B cell (primary cell): Measurements from ENCODE around the gene ARHGAP40. TPM values are rescaled to one million over a fixed set of nuclear protein-coding genes. Genes with fewer than 3 reads are reported as not detected.

Experiments used
- ATAC-seq: fragments of 200-7000 bp; cut with Tn5 transposase; one replicate; pipeline ENCODE4 v1.10.0; 2021; ENCODE audit warnings: low read depth, mild to moderate bottlenecking, moderate number of reproducible peaks, moderate library complexity
- CTCF ChIA-PET: fragments of 350-600 bp; sonication (Branson Sonifier 250); formaldehyde crosslinking; loops from one replicate; lab custom pipeline; 2021; ENCODE audit warnings: antibody characterized with exemption, inconsistent platforms; lab: Charles Lee
- POLR2A ChIA-PET: fragments of 350-600 bp; sonication (Branson Sonifier 250); formaldehyde crosslinking; loops from one replicate; lab custom pipeline; 2021; ENCODE audit warnings: antibody characterized with exemption; lab: Charles Lee
- DNase-seq: peaks from one replicate; pipeline ENCODE4 v3.0.0; 2013
- H2AFZ ChIP-seq: 2 replicates; pipeline ENCODE4 v1.6.1; 2012; ENCODE audit warnings: mild to moderate bottlenecking, low read depth, low read length; ENCODE audit not compliant: insufficient read depth, poor library complexity, severe bottlenecking
- H3K27ac ChIP-seq, 2 donors: 1 replicate in 1 of 2; 2 replicates in 1 of 2; pipeline ENCODE4 v1.5.1; 2012 to 2013; ENCODE audit warnings: low read length in 2 of 2, mild to moderate bottlenecking in 2 of 2, moderate library complexity in 1 of 2
- H3K27me3 ChIP-seq, 4 experiments: fragments of 200-600 bp in 1 of 4; sonication (generic) in 1 of 4; replicated peaks in 1 of 4; 1 replicate in 2 of 4; 2 replicates in 2 of 4; pipeline versions ENCODE4 v1.6.1 to v1.7.0; 2013 to 2016; ENCODE audit warnings: low read length in 3 of 4, mild to moderate bottlenecking in 2 of 4, mixed read lengths in 1 of 4, moderate library complexity in 1 of 4; ENCODE audit not compliant: insufficient read depth in 4 of 4, control insufficient read depth in 3 of 4; ENCODE audit errors: control extremely low read depth in 1 of 4
- H3K36me3 ChIP-seq, 2 experiments: replicated peaks in 1 of 2; 1 replicate in 1 of 2; 2 replicates in 1 of 2; pipeline versions ENCODE4 v1.6.1 to v1.7.1; 2013; ENCODE audit warnings: low read length in 1 of 2; ENCODE audit not compliant: insufficient read depth in 2 of 2, control insufficient read depth in 1 of 2; ENCODE audit errors: control extremely low read depth in 1 of 2, extremely low read depth in 1 of 2
- H3K4me1 ChIP-seq, 2 donors: fragments of 200-600 bp in 1 of 2; sonication (generic) in 1 of 2; 1 replicate in 1 of 2; 2 replicates in 1 of 2; pipeline versions ENCODE4 v1.5.1 to v1.6.1; 2013 to 2017; ENCODE audit warnings: low read length in 2 of 2; ENCODE audit not compliant: control insufficient read depth in 2 of 2, insufficient read depth in 2 of 2
- H3K4me2 ChIP-seq: replicated peaks from 2 replicates; pipeline ENCODE3; 2012; ENCODE audit warnings: mild to moderate bottlenecking, low read depth, low read length; ENCODE audit not compliant: poor library complexity, severe bottlenecking
- H3K4me3 ChIP-seq, 5 experiments: fragments of 200-600 bp in 1 of 5; sonication (generic) in 1 of 5; 1 replicate in 3 of 5; 2 replicates in 2 of 5; pipeline versions ENCODE4 v1.5.1 to v1.7.0; 2011 to 2016; ENCODE audit warnings: low read length in 4 of 5, mild to moderate bottlenecking in 4 of 5, low read depth in 2 of 5, control low read depth in 1 of 5, moderate library complexity in 1 of 5; ENCODE audit not compliant: insufficient read depth in 1 of 5; ENCODE audit errors: control extremely low read depth in 1 of 5, extremely low read depth in 1 of 5
- H3K79me2 ChIP-seq: fragments of 200-600 bp; sonication (generic); one replicate; pipeline ENCODE4 v1.6.0; 2016; ENCODE audit warnings: low read length; ENCODE audit not compliant: control insufficient read depth, insufficient read depth
- H3K9ac ChIP-seq: fragments of 200-600 bp; sonication (generic); 2 replicates; pipeline ENCODE4 v1.6.1; 2017; ENCODE audit warnings: mild to moderate bottlenecking, low read length, moderate library complexity
- H3K9me3 ChIP-seq, 3 donors: one replicate each; pipeline versions ENCODE4 v1.6.1 to v1.7.1; 2013; ENCODE audit warnings: low read length in 2 of 3; ENCODE audit not compliant: control insufficient read depth in 2 of 3, insufficient read depth in 1 of 3; ENCODE audit errors: control extremely low read depth in 1 of 3
- H4K20me1 ChIP-seq: 2 replicates; pipeline ENCODE4 v1.6.0; 2012; ENCODE audit warnings: mild to moderate bottlenecking, low read length; ENCODE audit not compliant: insufficient read depth, control insufficient read depth, poor library complexity, severe bottlenecking
- H3K27ac Mint-ChIP-seq: one replicate; pipeline ENCODE4 v1.8.0; 2021; ENCODE audit warnings: mixed read lengths
- H3K27me3 Mint-ChIP-seq: one replicate; pipeline ENCODE4 v1.8.0; 2021; ENCODE audit warnings: mixed read lengths
- H3K4me1 Mint-ChIP-seq: one replicate; pipeline ENCODE4 v1.8.0; 2021; ENCODE audit warnings: mixed read lengths
- H3K4me3 Mint-ChIP-seq: one replicate; pipeline ENCODE4 v1.8.0; 2021; ENCODE audit warnings: mixed read lengths
- H3K9me3 Mint-ChIP-seq: one replicate; pipeline ENCODE4 v1.8.0; 2022; ENCODE audit warnings: mixed read lengths; ENCODE audit not compliant: insufficient read depth
- EZH2 ChIP-seq: IDR thresholded peaks from 2 replicates; pipeline ENCODE4 v1.6.1; 2012; ENCODE audit warnings: borderline replicate concordance, low read depth, mild to moderate bottlenecking, moderate library complexity, low read length; ENCODE audit not compliant: insufficient read depth, poor library complexity, severe bottlenecking
- WGBS: methylation state at CpG from one replicate; pipeline ENCODE4 v1.1.5; 2013; ENCODE audit warnings: missing lambda C conversion rate; ENCODE audit not compliant: insufficient coverage; 5-methylcytosine and 5-hydroxymethylcytosine counted together
- intact Hi-C: fragments of 100-400 bp; cut with micrococcal nuclease; formaldehyde crosslinking; loops from one replicate; pipeline ENCODE4 v1.10.0; 2022
- polyA plus RNA-seq: library from polyadenylated mRNA; depleted of rRNA; stranded (reverse); fragments of >200 nt; gene quantifications from 2 replicates; pipeline ENCODE4 v1.2.3, GENCODE V29; 2012
- total RNA-seq, 2 donors: library from RNA; stranded (reverse); fragments of 120-200 nt in 1 of 2; gene quantifications; 1 replicate in 1 of 2; 2 replicates in 1 of 2; pipeline versions ENCODE4 v1.2.3 to v1.2.4, GENCODE V29; 2013 to 2022
- TF ChIP-seq, protein P1 (sequence below): fragments of 200-600 bp; IDR thresholded peaks from one replicate; pipeline ENCODE4 v1.8.0; 2022; ENCODE audit warnings: antibody characterized with exemption, mild to moderate bottlenecking

Gene ARHGAP40
- total and polyA plus RNA-seq, 2 donors (not counting 1 experiment from before 2014, with no cell fraction given) = not detected

DNA sequence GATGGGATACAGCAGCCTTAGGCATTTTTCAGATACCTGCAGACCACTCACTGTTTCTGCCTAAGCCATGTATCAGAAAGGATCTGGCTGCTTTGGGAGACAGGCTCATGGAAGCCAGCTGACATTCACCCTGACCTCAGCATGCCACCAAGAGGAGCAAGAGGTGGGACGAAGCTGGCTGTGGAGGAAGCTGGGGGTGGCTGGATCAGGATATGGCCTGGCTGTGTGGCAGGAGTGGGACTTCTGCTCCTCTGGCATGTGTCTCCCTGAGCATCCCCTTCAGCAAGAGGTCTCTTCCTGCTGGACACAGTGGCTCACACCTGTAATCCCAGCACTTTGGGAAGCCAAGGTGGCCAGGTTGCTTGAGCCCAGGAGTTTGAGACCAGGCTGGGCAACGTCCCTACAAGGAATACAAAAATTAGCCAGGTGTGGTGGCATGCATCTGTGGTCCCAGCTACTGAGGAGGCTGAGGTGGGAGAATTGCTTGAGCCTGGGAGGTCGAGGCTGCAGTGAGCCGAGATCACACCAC is 19.7 kb upstream of the ARHGAP40 start:
- Histone ChIP-seq H3K4me2 (no peak overlapping the region), H3K79me2 (no peaks in the 10 kb centered on the region), H3K9ac (no peak overlapping the region), H3K36me3 (peaks cover 0 to 4% of the 10 kb centered on the region in 2 experiments), H3K27ac (no peak overlapping the region), H3K4me1 (no peaks in the 10 kb centered on the region), H3K27me3 (peaks cover 0 to 8% (median 1%) of the 10 kb centered on the region in 4 experiments), H2AFZ (no peak overlapping the region), H3K9me3 (no peaks in the 10 kb centered on the region), H3K4me3 (no peak overlapping the region), H4K20me1 (no peaks in the 10 kb centered on the region)
- 87% methylated on average over 4 of the region's 4 CpGs for WGBS
- TF ChIP-seq, protein P1, sequence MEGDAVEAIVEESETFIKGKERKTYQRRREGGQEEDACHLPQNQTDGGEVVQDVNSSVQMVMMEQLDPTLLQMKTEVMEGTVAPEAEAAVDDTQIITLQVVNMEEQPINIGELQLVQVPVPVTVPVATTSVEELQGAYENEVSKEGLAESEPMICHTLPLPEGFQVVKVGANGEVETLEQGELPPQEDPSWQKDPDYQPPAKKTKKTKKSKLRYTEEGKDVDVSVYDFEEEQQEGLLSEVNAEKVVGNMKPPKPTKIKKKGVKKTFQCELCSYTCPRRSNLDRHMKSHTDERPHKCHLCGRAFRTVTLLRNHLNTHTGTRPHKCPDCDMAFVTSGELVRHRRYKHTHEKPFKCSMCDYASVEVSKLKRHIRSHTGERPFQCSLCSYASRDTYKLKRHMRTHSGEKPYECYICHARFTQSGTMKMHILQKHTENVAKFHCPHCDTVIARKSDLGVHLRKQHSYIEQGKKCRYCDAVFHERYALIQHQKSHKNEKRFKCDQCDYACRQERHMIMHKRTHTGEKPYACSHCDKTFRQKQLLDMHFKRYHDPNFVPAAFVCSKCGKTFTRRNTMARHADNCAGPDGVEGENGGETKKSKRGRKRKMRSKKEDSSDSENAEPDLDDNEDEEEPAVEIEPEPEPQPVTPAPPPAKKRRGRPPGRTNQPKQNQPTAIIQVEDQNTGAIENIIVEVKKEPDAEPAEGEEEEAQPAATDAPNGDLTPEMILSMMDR = no peak
- no peak for TF ChIP-seq EZH2
- H3K27ac Mint-ChIP-seq = no peak overlapping the region
- DNase-seq = no peak
- H3K4me3 Mint-ChIP-seq = no peak overlapping the region
- CTCF ChIA-PET = no interaction called here
- H3K4me1 Mint-ChIP-seq = no peaks in the 10 kb centered on the region
- POLR2A ChIA-PET = no interaction called here
- no peak for ATAC-seq
- H3K27me3 Mint-ChIP-seq = peaks cover 9% of the 10 kb centered on the region
- intact Hi-C loops = no loop called here
- no peaks in the 10 kb centered on the region for H3K9me3 Mint-ChIP-seq

DNA sequence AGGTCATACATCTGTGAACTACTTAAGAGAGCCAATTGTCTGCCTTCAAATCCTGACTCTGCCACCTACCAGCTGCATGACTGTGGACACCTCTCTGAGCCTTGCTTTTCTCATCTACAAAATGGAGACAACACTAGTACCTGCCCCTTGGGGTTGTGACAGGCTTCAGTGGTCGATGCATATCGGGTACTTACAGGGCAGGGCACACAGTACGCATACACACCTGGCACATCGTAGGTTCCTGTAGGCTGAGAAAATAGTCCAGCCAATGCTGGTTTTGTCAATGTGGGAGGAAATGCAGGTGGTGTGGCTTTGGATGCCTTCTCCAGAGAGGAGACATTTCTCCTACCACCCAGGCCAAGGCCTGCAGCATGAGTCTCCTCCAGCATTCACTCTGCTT is 18.3 kb upstream of the ARHGAP40 start:
- 74% methylated on average over 3 of the region's 4 CpGs for WGBS
- H4K20me1 ChIP-seq = no peaks in the 10 kb centered on the region
- Mint-ChIP-seq H3K27me3 (peaks cover 13% of the 10 kb centered on the region), H3K4me1 (no peaks in the 10 kb centered on the region), H3K27ac (no peak overlapping the region), H3K4me3 (no peak overlapping the region), H3K9me3 (no peaks in the 10 kb centered on the region)
- intact Hi-C loops = no loop called here
- no peaks in the 10 kb centered on the region for H3K9me3 ChIP-seq
- H3K27ac ChIP-seq = no peak overlapping the region
- H3K4me1 ChIP-seq = no peaks in the 10 kb centered on the region
- peaks cover 0 to 8% (median 1%) of the 10 kb centered on the region in 4 experiments for H3K27me3 ChIP-seq
- no peaks in the 10 kb centered on the region for H3K36me3 ChIP-seq
- H3K4me3 ChIP-seq = no peak overlapping the region
- ATAC-seq (no peak), DNase-seq (no peak)
- H3K79me2 ChIP-seq = no peaks in the 10 kb centered on the region
- no peak overlapping the region for H2AFZ ChIP-seq
- POLR2A ChIA-PET = no interaction called here
- no peak overlapping the region for H3K9ac ChIP-seq
- no peak overlapping the region for H3K4me2 ChIP-seq
- TF ChIP-seq, protein P1 = no peak
- no peak for TF ChIP-seq EZH2
- CTCF ChIA-PET = no interaction called here
